Jurkat, Clone E6-1 (cell line): ENCODE results near the gene C5.

Experiments
- DNase-seq: peaks from one replicate; pipeline ENCODE4 v3.0.0-alpha.2; 2011; ENCODE audit warnings: low read depth, low spot score
- H3K4me3 ChIP-seq: 2 replicates; pipeline ENCODE4 v1.5.1; 2011; ENCODE audit warnings: mild to moderate bottlenecking, low read length, control low read depth, moderate library complexity

The C5 gene

DNA sequence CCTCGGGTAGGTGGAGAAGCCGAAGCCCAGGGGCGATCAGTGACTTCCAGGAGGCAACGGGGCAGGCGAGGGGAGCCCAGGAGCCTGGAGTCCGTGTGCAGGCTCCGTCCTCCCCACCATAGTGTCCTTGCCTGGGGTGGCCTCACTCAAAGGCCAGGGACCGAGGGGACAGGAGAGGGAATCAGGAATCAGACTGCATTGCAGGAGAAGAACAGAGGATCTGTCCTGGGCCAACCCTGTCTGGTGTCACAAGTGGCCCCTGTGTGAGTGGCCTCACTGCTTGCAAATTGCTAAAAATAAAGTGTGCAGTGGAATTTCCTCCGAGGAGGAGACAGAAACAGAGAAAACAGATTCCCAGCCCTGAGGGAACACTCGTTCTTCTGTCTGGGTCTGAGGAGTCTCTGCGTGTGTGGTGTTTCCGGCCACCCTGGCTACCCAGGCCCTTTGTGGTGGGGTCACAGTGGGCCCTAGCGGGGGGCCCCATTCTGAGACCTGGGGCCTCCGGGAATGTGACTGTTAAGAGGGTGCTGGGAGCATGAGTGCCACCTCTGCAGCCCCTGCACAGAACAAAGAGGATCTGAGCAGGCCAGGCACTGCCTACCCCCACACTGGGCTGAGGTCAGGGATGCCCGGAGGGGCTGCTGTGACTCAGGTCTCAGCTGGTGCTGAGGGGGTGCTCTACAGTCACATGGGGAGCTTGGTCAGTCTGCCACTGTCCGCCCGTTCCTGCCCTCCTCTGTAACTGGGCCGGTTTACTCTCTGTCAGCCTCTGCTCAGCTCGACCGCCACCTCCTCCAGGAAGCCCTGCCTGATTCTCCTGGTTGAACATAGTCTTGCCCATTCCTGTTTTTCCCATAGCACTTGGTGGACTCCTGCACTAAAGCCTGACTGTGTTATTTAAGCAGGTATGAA lies 130.9 kb downstream of the C5 start:
- no peak overlapping the region for H3K4me3 ChIP-seq

DNA sequence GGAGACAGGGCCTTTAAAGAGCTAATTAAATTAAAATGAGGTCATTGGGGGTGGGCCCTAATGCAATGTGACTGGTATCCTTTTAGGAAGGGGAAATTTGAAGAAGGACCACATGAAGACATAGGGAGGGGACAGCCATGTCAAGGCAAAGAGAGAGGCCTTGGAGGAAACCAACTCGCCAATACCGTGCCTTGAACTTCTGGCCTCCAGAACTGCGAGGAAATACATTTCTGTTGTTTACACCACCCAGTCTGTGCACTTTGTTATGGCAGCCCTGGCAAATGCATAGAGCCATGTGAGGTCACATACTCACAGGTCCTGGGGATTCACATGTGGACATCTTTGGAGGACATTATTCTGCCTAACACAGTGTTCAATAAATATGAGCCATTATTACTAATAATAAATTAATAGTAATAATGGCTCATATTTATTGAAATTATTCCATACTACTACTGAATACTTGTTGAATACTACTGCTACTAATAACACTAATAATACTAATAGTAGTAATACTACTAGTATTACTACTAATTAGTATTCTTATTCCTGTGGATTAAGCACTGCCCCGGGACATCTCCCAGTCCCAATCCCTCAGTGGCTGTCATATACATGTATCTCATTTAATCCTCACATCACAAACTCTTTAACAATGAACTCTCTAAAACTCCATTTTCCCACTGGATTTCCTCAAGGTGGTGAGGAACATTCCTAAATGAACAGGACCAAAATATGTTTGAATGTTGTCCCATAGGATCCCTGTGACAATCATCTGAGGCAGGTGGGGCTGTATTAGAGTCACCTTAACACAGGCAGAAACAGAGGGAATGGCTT lies 131.9 kb downstream of the C5 start:
- DNase-seq = no peak
- no peak overlapping the region for H3K4me3 ChIP-seq

More for the DNA sequence above, 130.9 kb downstream of the C5 start:
- no peak for DNase-seq

DNA sequence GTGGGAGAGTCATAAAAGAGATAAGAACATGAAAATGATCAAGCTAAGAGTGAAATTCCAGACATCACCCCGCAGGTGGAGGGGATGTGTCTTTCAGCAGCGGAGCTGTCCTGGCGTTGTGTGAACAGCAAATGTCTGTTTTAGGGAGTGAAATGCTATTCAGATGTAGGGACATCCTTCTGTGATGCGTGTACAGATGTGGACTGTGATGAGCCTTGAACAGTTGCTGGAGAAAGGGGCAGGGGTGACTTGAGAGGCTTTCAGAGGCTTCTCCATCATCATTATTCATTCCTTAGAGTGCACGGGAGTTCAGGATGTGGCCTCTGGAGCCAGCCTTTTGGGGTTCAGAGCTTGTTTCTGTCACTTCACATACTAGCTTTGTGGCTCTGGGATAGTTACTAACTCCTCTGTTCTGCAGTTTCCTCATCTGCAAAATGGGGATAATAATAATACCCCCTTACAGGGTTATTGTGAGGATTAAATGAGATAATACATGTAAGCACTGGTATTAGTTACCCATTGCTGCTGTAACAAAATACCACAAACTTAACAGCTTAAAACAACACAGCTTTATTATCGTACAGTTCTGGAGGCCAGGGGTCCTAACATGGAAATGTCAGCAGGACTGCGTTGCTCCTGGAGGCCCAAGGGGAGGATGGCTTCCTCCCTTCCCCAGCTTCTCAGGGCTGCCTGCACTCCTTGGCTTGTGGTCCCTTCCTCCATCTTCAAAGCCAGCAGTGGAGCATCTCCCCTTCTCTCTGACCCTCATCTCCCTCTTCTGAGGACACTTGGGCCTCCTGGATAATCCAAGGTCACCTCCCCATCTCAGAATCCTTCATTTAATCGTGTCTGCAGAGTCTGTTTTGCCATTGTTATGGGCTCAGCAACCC lies 132.8 kb downstream of the C5 start:
- DNase-seq = no peak
- H3K4me3 ChIP-seq = no peak overlapping the region

DNA sequence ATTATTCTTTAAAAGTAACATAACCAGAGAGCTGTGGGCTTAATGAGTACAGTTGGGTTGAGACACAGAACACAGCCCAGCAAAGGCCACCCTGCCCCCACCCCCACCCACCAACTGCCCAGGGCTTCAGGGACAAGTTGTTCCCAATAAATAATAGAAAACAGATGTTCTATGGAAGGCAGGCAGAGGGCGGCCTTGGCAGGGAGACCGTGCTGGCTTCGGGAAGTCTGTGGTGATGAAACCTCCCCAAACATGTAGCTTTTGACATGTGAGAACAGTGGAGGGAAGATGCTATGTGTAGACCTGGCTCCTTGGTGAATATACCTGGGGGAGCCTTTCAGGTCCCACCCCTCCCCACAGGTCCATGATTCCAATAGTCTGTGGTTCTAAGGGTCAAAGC lies 133.5 kb downstream of the C5 start:
- no peak for DNase-seq
- no peak overlapping the region for H3K4me3 ChIP-seq

DNA sequence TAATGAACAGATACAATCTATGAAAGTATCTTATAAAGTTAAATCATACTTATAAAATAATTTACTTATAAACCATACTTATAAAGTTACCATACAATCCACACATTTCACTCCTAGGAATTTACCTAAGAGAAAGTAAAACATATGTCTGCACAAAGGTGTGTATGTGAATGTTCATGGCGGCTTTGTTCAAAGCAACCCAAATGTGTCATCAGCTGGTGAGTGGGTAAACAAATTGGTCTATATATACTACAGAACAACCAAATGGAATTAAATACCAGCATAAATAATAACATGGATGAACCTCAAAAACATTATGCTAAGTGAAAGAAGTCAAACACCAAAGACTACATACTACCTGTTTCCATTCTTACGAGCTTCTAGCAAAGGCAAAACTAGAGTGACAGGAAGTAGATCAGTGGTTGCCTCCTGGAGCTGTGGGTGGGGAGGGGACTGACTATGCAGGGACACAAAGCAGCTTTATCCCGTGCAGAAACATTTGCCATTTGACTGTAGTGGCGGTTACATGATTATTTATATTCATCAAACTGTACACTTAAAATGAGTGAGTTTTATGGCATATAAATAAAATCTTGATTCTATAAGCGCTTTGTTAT lies 134.1 kb downstream of the C5 start:
- peak; percentile 73 for DNase-seq

DNA sequence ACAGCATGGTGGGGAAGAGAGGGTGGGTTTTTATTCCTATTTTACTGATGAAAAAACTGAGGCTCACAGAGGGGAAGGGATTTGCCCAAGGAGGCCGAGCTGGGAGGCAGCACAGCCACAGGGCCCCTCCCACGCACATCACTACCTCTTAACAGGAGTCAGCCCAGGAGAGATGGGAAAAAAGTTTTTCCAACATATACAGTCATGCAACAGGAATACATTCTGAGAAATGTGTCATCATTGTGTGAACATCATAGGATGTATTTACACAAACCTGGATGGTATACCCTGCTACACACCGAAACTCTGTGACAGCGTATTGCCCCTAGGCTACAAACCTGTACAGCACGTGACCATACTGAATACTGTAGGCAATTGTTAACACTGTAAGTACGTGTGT lies 135.1 kb downstream of the C5 start:
- DNase-seq = no peak

More for the DNA sequence above, 134.1 kb downstream of the C5 start:
- no peak overlapping the region for H3K4me3 ChIP-seq

DNA sequence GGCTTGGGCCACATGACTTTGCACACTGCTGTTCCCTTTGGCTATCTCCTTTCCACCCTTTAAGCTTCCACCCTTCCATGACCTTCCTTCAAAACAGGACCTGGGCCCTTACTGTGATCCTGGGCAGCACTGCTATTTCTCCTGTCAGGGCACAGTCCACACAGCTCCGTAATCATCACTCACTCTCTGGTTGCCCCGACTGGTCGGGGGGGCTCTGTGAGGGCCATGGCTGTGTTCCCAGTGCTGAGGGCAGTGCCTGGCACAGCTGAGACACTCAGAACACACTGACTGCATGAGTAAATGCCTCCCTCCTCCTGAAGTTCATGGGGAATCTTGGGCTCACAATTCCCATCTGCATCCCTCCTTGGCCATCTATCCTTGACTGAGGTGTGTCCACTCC lies 135.7 kb downstream of the C5 start:
- H3K4me3 ChIP-seq = no peak overlapping the region
- DNase-seq = no peak

More for the DNA sequence above, 135.1 kb downstream of the C5 start:
- no peak overlapping the region for H3K4me3 ChIP-seq

DNA sequence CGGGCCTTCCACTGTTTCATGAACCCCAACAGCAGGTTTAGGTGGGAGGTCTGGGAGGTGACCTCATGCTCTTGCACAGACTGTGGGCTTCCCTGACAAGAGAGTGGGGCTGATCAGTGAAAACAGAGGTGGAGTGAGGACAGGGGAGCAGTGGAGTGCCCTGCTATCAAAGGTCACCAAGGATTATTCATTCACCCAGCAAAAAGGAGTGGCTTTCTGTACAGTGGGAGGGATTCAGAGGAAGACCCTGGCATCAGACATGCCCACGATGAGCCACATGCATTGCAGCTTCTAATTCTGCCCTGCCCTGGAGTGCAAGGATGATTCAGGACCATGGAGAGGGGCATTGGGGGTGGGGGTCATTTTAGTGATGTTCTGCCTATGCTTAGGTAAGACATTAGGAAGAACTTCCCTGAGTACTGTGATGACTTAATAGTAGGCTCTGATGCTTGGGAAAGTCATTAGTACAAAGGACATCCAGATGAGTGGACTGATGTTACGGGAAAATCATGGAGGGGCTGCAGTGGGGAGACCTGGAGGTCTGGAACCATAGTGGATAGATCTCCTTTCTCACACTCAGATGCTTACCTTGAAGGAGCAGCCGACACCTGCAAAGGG lies 136.3 kb downstream of the C5 start:
- no peak for DNase-seq
- no peak overlapping the region for H3K4me3 ChIP-seq

DNA sequence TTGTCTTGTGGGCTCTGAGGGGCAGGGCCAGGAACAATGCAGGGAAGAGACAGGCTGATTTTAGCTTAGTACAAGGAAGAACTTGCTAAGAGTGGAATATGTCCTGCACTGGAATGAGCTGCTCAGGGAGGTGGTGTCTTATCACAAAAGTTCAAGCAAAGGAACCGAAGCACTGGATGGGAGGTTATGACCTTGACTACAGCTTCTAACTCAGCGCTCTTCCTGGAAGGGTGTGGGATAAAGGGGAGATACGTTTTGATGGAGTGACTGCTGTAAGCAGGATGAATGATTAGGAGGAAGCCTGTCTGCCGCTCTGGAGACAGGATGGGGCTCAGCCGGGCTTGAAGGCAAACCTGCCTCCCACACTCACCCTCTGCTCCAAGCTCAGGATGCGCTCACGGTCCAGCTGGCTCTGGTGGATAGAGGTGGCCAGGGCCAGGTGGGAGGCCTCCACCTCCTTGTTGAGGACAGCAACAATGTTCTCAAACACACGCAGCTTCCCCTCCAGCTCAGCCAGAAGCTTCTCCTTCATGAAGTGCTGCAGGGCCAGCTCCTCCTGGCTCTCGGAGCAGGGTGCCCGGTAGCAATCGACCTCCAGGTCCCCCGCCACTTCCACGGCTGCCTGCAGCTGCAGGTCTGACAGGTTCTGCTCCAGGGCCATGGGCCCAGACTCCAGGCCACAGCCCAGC lies 137.0 kb downstream of the C5 start:
- H3K4me3 ChIP-seq = no peak overlapping the region
- no peak for DNase-seq

DNA sequence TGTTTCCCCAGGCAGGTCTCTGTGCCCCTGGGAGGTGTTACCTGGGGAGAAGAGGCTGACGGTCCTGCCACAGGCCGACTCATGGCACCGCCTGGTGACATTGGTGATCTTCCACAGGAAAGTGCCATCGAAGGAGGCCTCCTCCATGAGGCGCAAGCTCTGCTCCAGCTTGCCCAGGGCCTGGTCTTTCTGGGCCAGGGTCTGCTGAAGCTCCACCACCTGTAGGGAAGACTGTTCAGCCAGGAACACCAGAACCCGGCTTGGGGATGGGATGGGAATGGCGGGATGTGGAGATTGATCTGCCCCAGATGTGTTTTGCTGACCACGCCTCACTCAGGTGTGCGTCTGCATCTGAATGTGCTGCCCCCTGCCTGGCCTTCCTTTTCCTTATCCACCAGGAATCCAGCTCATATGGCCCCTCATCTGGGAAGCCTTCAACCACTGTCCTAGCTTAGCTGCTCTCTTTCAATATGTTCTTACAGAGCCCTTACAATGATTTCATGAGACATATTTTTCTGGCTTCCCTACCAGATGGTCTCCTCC lies 138.7 kb downstream of the C5 start:
- DNase-seq = no peak

DNA sequence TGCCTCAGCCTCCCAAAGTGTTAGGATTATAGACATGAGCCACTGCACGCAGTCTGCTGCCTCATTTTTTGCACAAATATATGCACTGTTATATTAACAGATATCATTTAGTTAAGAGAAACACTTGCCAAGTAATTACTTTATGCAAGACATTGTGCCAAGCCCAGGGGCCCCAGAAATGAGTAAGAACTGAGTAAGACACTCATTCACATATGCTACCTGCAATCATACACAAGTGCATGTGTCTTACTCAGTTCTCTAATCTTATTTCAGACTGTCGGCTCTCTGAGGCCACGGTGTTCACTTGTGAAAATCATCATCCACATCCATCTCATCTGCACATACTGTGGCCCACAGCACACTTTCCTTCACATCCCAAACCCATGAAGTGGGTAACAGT lies 139.4 kb downstream of the C5 start:
- no peak for DNase-seq
- no peak overlapping the region for H3K4me3 ChIP-seq

More for the DNA sequence above, 138.7 kb downstream of the C5 start:
- no peak overlapping the region for H3K4me3 ChIP-seq

DNA sequence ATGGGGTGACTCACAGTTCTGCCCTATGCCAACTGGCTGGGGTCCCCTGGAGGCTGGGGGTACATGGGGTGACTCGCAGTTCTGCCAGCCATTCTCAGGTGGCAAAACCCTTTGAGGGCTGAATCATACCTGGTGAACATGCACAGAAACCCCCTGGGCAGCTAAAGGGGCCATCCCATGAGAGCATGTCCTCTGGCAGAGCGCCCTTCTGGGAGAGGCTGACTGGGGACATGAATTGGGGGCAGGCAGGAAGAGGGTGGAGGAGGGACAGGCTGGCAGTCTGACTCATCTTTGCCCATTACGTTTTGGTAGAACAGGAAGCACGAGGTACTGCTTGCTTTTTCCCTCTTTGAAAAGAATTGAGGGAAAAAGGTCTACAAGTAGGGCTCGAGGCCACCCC lies 140.2 kb downstream of the C5 start:
- DNase-seq = no peak

DNA sequence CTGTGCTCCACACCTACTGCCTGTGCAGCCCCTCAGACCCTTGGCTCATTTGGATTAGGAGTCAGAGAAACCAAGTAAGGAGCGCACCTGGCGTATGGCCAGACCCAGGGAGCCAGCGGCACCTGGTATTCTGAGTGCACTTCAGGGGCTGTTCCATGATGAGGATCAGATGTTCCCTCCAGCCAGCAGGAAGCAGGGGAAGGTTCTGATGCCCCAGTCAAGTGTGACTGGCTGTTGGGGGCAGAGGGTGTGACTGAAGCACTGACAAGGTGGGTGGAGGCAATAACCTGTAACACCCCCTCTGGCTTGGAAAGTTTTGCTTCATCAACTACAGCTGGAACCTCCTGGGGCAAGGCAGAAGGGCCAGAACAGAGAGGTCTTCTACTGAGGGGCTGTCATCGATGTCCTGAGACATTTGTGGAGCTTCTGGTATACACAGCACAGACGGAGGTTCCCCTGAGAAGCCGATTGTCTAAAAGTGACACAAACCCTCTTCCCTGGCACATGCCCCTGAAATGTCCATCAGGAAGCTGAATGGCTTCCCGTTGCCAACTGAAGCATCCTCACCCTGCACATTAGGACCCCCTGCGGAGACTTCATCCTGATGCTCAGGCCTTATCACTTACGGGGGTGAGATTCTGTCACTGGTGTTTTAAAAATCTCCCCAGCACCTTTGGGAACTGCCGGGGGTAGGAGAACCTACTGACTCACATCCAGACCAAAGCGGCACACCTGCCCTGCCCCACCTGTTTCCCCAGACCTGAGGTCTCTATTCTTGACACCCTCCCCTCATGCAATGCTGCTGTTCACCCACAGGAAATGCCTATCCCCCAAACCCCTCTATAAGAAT lies 144.5 kb downstream of the C5 start:
- DNase-seq = no peak
- no peak overlapping the region for H3K4me3 ChIP-seq

More for the DNA sequence above, 140.2 kb downstream of the C5 start:
- H3K4me3 ChIP-seq = no peak overlapping the region

DNA sequence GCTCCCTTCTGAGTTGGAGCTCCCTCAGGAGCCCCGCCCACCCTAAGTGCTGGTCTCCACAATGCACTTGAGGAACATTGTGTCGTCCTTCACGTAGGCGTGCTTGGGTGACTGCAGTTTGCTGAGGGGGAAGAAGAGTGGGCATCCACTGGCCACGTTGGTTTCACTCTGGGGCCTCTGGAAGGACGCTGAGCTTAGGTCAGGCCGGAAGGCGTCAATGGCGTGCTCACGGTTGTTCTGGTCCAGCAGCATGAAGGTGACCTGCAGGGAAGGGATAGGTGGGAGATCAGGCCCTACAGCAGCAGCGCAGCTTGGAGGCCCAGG lies 145.1 kb downstream of the C5 start:
- DNase-seq = no peak
- no peak overlapping the region for H3K4me3 ChIP-seq

DNA sequence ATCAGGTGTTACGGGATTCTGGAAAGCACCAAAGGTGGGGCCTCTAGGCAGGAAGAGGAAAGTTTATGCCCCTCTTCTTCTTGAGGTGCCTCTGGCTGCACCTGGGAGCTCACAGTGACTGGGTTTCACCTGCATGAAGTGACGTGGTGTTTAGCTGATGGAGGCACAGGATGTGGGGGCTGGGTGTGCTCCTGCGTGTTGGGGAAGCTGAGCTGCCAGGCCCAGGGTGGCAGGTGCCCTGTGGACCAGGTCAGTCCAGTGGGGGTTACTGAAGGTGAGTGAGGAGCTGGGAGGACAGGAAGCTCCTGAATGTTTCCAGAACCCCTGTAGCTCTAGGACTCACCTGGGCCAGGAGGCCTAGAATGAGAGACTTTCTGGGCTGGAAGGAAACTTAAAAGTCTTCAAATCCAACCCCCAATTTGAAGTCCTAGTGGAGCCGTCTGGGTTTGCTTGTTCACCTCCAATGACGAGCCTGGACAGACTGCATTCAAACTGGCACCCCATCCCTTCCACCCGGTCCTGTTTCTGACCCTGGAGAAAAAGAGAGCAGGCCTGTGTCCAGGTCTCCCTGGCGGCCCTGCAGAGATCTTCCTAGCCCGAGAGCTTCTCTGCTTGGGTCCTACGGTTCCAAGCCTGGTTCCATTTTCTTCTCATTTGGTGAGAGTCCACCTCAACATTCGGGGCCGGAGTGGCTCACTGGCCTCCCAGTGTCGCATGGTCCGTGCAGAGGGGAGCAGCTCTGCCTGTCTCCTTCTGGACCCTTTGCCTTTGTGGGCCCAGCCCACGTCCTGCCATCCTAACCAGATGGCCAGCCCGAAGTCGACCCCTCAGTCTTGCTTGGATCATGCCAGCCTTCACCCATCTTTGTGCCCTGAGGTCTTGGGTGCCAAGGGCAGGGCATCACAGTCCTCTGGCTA lies 145.8 kb downstream of the C5 start:
- no peak for DNase-seq
- H3K4me3 ChIP-seq = no peak overlapping the region
